GM08714 (cell line): ENCODE measurements around the gene CDC42BPG.

Experiments used
- H3K4me3 ChIP-seq: fragments of 200-500 bp; sonication (Bioruptor generic); 2 replicates; pipeline ENCODE4 v1.5.1; 2014; ENCODE audit warnings: mild to moderate bottlenecking, low read length, inconsistent platforms
- ZNF274 ChIP-seq: IDR thresholded peaks from 2 replicates; pipeline ENCODE4 v1.6.1; 2012; ENCODE audit warnings: mild to moderate bottlenecking, low read depth, low read length

The CDC42BPG gene

DNA sequence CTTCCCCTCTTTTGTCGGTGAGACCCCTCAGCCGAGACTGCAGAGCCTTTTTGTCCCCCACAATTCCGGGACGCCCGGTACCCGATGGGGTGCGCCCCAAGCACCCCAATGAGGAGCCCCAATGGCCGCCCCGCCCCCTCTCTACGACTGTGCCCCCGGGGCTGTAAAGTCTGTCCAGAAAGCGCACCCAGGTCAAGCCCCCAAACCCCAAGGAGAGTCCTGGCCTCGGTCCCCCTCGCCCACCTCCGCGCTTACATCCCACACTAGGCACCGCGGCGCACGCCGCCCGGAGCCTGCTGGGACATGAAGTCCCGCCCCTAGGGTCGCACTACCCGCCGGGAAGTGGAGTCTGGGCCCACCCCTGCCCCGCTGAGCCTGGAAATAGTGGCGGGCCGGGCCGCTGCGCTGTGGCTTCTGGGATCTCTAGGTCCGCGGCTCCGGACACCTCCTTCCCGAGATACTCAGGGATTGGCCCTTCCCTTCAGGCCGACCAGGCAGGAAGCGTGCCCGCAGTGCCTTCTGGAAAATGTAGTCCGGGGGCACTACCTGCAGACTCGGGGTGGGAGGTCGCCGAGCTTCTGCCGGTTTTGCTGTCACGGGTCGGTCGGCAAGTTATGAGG is 34.1 kb downstream of the CDC42BPG start, which contains the start of gene MEN1:
TSS of gene MEN1 (minus strand) at position 281 of the 620 bp plus-strand sequence. CDS start 442 bp downstream, outside the sequence.
- peak within 1 kb of the TSS; percentile 83 for H3K4me3 ChIP-seq
- no peak for TF ChIP-seq ZNF274

DNA sequence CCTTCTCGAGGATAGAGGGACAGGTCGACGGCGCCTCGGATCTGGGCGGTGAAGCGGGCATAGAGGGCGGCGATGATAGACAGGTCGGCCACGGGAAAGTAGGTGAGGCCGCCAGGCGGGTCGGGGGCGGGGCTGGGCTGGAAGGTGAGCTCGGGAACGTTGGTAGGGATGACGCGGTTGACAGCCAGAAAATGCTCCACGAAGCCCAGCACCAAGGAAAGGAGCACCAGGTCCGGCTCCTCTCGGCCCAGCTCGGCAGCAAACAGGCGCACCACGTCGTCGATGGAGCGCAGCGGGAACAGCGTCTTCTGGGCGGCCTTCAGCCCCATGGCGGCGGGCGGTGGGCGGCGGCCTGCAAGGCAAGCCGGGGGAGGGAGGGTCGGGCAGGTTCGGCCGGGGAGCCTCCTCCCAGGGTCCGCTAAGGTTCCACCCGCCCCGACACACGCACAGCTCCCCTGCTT is 34.6 kb downstream of the CDC42BPG start:
- no peak for TF ChIP-seq ZNF274

DNA sequence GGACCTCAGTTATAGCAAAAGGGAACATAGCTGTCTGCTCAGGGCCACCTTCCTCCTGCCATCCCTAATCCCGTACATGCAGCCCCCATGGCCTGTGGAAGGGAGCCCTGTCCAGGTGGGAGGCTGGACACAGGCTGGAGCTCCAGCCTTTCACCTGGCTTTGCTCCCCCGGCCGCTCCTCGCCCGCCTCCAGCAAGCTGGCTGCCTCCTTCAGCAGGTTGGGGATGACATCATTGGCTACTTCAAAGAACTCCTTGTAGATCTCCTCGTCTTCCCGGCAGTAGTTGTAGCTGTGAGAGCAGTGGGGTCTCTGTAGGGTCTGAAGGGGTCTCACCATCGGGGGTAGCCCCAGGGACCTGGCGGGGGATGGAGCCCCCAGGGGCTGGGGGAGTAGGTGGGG is 39.0 kb downstream of the CDC42BPG start:
- TF ChIP-seq ZNF274, result no peak
- no peak overlapping the region for H3K4me3 ChIP-seq

More for the DNA sequence above, 34.6 kb downstream of the CDC42BPG start:
- peak overlapping the region; percentile 83 for H3K4me3 ChIP-seq

DNA sequence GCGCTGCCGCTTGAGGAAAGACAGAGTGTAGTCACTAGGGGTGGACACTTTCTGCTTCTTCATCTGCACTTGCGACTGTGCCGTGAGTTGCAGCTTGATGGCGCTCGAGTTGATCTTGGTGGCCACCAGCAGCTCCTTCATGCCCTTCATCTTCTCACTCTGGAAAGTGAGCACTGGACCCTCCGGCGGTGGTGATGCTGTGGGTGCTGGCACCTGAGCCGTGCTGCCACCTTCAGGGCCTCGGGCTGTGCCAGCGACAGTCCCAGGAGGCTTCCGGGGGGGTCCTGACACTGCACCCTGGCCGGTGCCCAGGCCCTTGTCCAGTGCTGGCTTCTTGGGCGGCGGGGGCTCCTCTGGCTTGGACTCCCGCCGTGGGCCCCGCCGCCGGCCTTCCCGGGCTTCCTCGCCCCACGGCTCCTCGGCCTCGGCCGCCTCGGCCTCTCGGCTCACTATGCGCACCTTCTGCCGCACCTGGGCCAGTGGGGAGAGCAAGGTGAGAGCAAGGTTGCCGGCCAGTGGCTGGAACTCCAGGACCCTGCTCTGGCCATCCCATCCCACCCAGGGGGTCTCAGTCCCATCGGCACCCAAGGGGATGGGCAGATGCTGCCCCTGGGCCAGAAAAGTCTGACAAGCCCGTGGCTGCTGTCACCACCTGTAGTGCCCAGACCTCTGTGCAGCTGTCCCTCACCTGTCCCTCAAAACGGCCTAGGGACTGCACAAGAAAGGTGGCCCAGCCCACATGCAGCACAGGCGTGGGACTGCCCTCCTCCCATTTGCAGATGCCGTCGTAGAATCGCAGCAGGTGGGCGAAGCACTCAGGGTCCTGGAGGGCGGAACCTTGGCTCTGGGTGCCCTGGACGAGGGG is 39.9 kb downstream of the CDC42BPG start:
- H3K4me3 ChIP-seq, result no peak overlapping the region
- no peak for TF ChIP-seq ZNF274

DNA sequence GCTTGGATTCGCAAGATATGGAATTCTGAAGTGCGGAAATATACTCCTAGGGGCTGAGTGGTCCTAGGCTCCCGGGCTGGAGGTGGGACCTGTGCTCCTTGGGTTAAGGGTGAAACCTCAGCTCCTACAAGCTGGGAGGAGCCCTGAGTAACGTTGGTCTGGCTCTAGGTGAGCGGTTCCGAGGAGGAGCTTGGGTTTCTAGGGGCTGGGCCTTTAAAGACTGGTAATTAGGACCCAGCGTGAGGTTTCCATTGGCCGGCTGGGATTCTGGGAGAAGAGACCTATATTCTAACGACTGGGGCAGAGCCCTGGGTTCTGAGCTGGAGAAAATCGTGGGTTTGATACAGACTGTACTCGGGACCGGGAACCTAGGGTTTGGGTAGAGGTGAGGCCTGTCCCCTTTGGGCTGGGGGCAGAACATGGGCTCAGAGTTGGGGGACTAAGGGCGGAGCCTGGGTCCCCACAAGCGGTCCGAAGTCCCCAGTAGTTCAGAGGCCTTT is 40.6 kb downstream of the CDC42BPG start:
- H3K4me3 ChIP-seq, result peak overlapping the region; percentile 77
- no peak for TF ChIP-seq ZNF274

DNA sequence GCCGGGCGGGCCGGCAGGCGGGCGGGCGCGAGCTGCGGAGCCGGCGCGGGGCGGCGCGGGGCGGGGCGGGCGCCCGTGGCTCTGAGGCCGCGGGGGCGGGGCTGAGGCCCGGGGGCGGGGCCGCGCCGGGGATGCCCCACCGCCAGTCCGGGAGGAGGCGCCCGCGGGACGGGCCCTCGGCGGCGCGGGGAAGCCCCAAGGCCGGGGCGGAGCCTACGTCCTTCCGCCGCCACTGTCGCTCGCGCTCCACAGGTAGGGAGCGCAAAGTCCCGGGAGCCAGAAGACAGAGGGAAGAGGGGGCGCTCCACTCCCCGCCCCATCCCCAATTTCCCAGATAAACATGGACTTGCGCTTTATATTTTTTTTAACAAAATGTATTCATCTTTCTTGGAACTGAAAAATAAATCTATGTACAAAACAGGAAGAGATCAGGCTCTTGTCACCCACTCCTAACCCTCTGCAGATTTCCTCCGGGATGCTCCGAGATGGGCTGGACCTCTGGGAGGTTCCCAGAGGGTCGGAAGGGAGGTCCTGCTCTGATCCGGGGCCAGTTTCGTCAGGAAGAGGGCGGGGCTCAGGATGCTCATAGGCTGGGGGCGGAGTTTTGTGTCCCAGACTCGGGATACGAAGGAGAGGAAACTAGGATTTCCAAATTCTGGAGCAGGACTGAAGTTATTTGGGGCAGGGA is 41.2 kb downstream of the CDC42BPG start, which contains the start of gene MAP4K2:
TSS of gene MAP4K2 (minus strand) at position 57 of the 688 bp plus-strand sequence. CDS start 65 bp downstream, outside the sequence.
- H3K4me3 ChIP-seq, result peak within 1 kb of the TSS; percentile 77
- TF ChIP-seq ZNF274, result no peak

DNA sequence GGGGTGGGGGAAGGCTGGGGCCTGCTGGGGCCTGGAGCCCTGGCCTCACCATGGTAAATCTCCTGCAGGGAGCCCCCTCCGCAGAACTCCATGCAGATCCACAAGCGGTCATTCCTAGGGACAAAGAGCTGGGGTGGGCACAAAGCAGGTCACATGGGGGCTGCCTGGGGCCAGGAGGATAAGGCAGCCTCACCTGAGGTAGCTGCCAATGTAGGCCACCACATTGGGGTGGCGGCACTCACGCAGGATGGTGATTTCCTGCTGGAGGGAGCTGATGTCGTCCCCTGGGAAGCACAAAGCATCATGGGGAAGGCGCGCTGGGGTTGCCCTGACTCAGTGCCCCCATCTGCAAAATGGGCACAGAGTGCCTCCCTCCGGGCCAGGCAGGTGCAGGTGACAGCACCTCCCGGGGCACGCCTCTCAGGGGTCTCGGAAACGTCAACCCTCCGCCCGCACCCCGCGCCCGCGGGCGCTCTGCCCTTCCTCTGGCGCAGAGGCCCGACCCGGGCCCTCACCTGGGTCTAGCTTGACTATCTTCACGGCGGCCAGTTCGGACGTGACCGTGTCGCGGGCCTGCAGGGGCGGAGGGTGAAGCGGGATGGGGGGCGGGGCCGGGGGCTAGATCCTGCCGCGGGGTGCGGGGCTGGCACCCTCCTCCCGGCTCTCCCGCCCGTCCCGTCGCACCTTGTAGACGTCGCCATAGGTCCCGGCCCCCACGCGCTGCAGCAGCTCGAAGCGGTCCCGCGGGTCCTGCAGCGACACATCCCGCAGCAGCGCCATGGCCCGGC is 41.9 kb downstream of the CDC42BPG start:
- peak overlapping the region; percentile 76; the same call in 1 of the 2 replicates for H3K4me3 ChIP-seq
- TF ChIP-seq ZNF274, result no peak

DNA sequence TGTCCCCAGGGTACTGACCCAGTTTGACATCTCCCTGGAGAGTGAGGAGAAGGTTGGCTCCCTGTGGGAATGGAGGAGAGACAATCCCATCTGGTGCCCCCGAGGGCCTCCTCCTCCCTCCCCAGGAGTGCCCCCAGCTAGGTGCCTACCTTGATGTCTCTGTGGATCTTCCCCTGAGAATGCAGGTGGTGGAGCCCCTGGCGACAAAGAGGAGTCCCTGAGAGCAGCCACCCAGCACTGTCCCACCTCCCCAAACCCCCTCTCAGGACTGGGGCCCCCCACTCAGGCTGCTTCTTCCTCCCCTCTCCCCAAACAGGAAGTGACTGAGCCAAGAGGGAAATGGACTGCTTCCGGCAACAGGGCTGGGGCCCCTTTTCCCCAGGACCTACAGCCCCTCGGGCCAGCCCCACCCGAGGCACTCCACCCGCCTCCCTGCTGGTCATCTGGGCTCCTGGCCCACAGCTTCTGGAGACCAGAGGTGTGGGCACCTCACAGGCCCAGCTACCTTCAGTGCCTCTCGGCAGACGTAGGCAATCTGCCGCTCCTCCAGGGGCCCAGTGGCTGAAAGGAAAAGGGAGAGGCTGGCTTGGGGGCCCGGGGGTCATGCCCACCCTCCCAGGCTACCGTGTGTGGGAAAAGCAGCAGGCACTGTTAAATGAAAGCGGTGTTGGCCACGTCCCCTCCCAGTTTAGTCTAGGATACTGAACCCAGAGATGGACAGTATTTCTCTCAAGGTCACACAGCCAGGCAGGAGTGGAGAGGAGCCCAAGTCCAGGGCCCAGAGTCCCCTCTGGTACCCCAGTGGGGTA is 42.7 kb downstream of the CDC42BPG start:
- no peak for TF ChIP-seq ZNF274
- H3K4me3 ChIP-seq, result peak overlapping the region; percentile 76; the same call in 1 of the 2 replicates

DNA sequence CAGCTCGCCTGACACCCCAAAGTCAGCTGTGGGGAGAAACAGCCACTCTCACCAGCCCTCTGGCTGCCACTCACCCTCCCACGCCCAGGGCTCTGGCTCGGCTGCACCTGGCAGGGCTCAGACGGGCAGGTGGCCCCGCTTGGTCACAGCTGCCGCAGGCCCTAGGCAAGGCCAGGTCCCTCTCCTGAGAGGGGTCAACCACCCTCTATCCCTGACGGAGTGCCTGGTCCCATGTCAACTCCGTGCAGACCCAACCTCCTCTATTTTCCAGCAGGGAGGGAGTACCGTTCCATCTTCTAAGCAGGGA is 43.3 kb downstream of the CDC42BPG start:
- no peak for TF ChIP-seq ZNF274
- peak overlapping the region; percentile 76; the same call in 1 of the 2 replicates for H3K4me3 ChIP-seq

DNA sequence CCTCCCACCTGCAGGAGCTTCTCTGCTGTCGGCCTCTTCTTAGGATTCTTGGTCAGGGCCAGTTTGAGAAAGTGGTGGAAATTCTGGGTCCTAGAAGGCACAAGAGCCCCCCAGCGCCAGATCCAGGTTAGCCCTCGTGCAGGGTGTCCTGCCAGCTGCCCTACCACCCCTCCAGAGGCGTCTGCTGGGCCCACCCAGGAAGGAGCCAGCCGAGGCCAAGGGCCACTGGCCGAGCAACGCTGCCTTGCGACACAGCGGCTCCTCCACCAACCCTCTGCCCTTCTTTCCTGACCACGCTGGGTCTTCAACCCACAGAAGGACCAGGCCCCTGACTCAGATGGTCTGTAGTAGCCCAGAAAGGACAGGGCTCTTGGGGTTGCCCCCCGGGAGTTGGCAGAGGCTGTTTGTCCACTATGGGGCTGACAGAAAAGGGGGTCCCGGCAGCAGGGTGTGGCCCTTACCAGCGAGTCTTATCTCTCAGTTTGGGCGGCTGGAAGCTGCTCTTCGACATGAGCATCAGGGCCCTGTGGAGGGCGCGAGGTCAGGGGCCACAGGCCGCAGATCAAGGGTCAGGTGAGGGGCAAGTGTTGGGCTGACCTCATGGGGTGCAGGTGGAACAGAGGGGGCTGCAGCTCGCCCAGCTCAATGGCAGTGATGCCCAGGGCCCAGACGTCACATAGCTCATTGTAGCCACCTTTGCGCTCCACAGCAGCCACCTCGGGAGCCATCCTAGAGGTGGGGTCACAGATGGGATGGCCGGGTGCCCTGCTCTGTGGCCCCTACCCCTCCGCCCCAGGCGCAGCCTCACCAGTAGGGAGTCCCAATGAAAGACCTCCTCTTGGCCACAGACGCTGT is 43.9 kb downstream of the CDC42BPG start:
- no peak for TF ChIP-seq ZNF274
- H3K4me3 ChIP-seq, result no peak overlapping the region; the same call in 1 of the 2 replicates

DNA sequence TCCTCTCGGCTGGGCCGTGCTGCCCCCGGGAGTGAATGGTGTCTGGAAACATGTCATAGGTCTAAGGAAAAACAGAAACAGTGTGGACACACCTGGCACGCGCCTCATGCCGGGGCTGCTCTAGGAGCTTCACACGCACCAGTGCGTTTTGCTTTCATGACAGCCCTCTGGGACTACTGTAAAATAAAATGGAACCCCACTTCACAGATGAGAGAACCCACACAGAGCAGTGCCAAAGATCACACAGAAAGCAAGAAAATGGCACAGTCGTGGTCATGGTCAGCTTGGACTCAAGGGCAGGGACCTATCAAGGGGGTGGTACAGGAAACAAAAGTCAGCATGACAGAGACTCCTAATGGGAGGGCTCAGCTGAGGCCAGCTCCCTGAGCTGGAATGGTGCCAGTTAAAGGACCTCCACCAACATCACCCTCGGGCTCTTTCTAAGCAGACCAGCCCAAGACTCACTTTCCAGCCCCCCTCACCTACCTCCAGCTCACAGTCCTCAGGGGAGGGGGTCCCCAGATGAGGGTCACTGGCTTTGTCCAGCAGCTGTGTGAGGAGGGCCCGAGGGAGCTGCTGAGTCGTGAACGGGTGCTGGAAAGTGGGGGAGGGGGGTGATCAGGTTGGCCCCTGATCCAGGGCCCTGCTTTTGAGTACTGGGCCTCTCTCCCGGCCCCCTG is 44.7 kb downstream of the CDC42BPG start:
- H3K4me3 ChIP-seq, result no peak overlapping the region; the same call in 1 of the 2 replicates
- no peak for TF ChIP-seq ZNF274
